ENCODE measurements around the gene CDC42BPB.

Gene CDC42BPB

DNA sequence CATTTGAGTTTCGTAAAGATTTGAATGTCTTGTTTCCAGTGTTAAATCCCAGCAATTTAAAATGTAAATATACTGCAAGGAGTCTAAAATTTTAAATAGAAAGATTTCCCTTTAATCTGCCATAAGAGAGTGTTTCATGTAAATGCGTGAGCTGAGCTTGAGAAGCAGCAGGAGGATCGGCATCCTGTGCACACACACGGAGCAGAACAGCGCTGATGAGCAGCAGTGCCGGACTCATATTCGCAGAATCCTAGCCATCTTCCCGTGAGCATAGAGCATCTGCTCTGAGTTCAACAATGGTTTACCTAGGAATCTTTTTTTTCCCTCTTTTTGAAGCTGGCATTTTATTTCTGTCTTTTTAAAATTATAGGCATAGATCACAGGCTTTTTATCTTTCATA lies 164.7 kb downstream of the CDC42BPB start:
- no peak for DNase-seq

DNA sequence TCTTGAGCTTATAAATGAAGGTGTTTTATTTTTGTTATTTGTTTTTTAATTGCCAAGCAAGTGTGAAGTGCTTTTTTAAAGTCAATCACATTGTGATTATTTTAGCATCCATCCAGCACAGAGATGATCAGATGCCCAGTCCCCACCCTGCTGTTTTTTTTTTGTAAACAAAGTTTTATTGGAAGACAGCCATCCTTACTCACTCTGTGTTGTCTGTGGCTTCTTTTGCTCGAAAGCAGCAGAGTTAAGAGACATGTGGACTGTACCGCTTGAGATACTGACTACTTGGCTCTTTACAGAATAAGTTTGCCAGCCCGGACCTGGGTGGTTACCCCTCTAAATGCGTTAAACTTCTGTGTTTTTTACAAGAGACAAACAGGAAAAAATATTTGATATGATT lies 165.8 kb downstream of the CDC42BPB start:
- no peak for DNase-seq

DNA sequence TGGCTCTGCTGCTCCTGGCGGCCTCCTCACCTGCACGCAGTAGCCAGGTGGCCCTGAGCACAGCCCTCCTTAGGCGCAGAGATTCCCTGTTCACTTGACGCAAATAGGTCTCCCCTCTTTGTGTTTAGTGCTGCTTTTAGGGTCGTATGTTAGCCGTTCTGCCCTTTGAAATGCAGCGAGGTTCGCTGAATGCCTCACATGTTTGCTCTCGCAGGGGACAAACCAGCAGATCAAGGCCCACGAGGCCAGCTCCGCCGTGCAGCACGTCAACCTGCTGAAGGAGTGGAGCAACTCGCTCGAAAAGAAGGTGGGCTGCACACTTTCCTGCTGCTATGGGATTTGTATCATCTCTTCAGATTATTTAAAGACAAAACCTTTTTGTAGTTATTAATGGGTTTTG lies 166.2 kb downstream of the CDC42BPB start:
- DNase-seq, result no peak

DNA sequence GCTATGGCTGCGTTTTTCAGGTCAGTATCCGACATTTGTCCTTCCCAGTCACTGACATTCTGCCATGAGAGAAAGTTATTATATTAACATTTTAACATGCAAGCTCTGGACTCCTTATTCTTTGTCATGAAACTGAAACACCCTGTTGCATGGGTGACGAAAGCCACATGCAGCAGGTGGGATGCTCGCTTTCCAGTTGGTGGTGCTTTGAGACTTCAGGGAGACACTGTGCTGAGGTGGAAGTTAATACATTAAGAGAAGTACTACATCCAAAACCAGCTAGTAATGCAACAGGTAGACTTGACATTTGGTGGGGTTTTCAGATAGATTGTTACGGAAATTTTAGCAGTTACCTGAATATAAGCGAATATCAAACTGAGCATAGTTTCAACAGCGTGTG lies 167.7 kb downstream of the CDC42BPB start:
- DNase-seq, result no peak

DNA sequence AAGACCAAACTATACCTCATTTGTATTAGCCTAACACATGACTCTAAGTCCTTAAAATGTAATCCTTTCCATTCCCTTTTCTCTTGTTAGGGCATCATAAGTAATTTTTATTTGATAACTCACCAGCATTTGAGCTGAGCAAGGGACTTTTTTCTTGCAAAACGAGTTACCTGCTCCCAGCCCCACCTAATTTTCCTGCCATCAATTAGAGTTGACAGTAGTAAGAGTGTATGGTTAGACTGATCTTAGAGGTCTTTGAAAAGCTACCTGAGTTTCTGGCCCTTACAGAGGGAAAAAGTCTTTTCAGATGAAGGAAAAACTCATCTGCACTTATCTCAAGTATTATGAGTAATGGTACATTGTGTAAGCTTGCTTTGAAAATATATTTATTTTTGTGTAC lies 168.6 kb downstream of the CDC42BPB start:
- no peak for DNase-seq

DNA sequence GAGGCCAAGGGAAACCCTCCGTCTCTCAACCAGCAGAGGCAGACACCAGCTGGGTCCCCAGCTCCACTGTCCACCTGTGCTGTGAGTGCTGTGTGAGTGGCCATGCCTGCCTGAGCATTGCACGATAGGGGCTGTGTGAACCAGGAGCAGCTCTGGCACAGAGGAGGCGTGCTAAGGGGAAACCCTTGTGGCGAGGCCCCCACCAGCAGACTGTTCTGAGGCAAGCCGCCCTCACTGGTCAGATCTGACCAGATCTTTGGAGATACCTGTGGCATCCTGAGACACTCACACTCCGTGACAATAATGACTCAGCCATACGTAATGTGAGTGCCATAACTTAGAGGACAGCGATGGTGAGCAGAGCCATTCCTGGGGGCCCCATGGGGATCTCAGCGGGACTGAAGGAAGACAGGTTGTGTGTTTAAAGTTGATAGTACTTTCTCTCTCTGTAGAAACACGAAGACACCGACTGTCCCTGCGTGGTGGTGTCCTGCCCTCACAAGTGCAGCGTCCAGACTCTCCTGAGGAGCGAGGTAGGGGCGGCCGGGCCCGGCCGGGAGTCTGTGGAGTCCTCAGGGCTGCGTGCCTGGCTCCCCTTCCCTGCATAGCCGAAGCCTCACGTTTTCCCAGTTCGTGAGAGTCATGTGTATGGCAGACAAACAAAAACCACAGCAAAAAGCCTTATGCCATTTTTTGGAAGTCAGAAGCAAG lies 171.5 kb downstream of the CDC42BPB start:
- DNase-seq, result no peak

DNA sequence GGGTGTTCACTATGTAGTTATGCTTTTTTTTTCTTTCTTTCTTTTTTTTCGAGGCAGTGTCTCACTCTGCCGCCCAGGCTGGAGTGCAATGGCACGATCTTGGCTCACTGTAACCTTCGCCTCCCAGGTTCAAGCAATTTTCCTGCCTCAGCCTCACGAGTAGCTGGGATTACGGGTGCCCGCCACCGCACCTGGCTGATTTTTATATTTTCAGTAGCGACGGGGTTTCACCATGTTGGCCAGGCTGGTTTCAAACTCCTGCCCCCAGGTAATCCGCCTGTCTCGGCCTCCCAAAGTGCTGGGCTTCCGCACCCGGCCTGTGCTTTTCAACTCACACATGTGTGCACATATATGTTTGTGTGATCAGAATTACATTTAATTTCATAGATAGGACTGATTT lies 173.8 kb downstream of the CDC42BPB start:
- no peak for DNase-seq

DNA sequence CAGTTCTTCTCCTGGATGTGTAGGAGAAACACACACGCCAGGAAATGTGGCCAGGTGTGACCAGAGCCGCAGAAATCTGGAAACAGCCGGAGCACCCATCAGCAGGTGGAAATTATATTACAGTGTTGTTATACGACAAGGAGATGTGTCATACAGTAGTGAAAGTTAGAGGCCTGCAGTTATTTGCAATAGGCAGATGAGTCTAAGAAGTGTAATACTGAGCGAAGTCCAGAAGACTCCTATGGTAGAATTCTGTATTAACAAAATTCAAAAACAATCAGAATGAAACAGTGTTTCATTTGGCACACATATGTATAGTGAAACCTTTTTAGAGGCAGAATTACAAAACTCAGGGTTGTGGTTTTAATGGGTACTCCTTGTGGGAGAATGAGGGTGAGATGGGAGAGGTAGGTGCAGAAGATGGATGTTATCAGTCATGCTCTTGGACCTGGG lies 174.2 kb downstream of the CDC42BPB start:
- no peak for DNase-seq
